Measurements from ENCODE around the gene SLX9.

DNA sequence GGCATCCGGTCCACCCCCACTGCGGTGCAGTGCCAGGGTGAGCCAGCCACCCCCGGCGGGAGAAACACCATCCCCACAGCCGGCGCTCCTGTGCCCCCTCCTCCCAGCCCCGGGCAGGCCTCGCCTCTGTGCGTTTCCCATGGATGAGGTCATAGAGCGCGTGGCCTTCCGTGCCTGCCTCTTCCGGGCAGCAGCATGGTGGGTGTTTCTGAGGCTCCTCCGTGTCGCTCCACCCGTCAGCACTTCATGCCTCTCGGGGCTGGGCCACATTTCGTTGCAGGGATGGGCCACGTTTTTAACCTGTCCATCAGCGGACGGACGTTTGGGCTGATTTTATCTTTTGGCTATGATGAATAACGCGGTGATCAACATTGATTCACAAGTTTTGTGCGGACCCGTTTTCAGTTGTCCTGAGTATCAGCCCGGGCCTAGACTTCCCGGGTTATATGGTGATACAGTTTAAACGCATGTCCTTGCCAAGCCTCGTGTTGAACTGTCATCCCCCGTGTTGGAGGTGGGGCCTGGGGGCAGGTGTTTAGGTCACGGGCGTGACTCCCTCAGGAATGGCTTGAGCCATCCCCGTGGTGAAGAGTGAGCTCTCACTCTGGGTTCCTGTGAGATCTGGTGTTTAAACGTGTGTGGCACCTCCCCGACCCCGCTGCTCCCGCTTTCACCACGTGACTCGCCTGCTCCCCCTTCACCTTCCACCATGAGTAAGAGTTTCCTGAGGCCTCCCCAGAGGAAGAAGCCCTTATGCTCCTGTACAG, 64.8 kb downstream of the SLX9 start:
- TF ChIP-seq, protein P1, sequence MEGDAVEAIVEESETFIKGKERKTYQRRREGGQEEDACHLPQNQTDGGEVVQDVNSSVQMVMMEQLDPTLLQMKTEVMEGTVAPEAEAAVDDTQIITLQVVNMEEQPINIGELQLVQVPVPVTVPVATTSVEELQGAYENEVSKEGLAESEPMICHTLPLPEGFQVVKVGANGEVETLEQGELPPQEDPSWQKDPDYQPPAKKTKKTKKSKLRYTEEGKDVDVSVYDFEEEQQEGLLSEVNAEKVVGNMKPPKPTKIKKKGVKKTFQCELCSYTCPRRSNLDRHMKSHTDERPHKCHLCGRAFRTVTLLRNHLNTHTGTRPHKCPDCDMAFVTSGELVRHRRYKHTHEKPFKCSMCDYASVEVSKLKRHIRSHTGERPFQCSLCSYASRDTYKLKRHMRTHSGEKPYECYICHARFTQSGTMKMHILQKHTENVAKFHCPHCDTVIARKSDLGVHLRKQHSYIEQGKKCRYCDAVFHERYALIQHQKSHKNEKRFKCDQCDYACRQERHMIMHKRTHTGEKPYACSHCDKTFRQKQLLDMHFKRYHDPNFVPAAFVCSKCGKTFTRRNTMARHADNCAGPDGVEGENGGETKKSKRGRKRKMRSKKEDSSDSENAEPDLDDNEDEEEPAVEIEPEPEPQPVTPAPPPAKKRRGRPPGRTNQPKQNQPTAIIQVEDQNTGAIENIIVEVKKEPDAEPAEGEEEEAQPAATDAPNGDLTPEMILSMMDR (IDR thresholded peaks at IDR 0.05), result no peak
- TF ChIP-seq POLR2A (IDR thresholded peaks at IDR 0.05), result no peak

Data from stomach (tissue), 4 donors.